CD4-positive, alpha-beta T cell treated with Interferon gamma for 1 hour (primary cell): ENCODE results near the gene OOSP4A.

Experiments
- DNase-seq: peaks from one replicate; pipeline ENCODE4 v3.0.0-alpha.2; 2020

OOSP4A gene

GRCh38 chr11:59963733-59964132, at the start of gene OOSP4A:
Gene OOSP4A (plus strand): TSS chr11:59964033. CDS start chr11:59964033, 0 bp downstream.
- DNase-seq, result no peak

- no peak for DNase-seq
These were observed 45.4 kb upstream of the OOSP4A start for GRCh38 chr11:59918480-59918879.

GRCh38 chr11:59918987-59919589, 44.7 kb upstream of the OOSP4A start:
- DNase-seq, result no peak

GRCh38 chr11:59923813-59924212, 40.0 kb upstream of the OOSP4A start:
- no peak for DNase-seq

GRCh38 chr11:59931688-59932087, 32.1 kb upstream of the OOSP4A start:
- DNase-seq, result no peak

GRCh38 chr11:59938132-59938531, 25.7 kb upstream of the OOSP4A start, which contains the start of gene OOSP1:
Gene OOSP1 (plus strand): TSS chr11:59938432. CDS start chr11:59938455, 23 bp downstream.
- no peak for DNase-seq

- no peak for DNase-seq
These were observed 25.1 kb upstream of the OOSP4A start for GRCh38 chr11:59938718-59939117.

- DNase-seq, result no peak
These were observed 24.4 kb upstream of the OOSP4A start for GRCh38 chr11:59939482-59939881.

- no peak for DNase-seq
These were observed 22.7 kb upstream of the OOSP4A start for GRCh38 chr11:59941091-59941490.

GRCh38 chr11:59943997-59944714, 19.7 kb upstream of the OOSP4A start:
- no peak for DNase-seq

- DNase-seq, result no peak
These were observed 19.1 kb upstream of the OOSP4A start for GRCh38 chr11:59944720-59945119.

GRCh38 chr11:59953463-59954218, 10.2 kb upstream of the OOSP4A start:
- DNase-seq, result no peak

GRCh38 chr11:59954219-59954847, 9.5 kb upstream of the OOSP4A start:
- DNase-seq, result no peak

- no peak for DNase-seq
These were observed 6.7 kb upstream of the OOSP4A start for GRCh38 chr11:59957094-59957493.

GRCh38 chr11:59960502-59961381, 3.1 kb upstream of the OOSP4A start:
- no peak for DNase-seq

- DNase-seq, result no peak
These were observed 1.7 kb upstream of the OOSP4A start for GRCh38 chr11:59962107-59962482.

GRCh38 chr11:59965424-59965823, 1.6 kb downstream of the OOSP4A start:
- DNase-seq, result no peak

GRCh38 chr11:59966201-59966600, 2.4 kb downstream of the OOSP4A start:
- no peak for DNase-seq

- no peak for DNase-seq
These were observed 4.0 kb downstream of the OOSP4A start for GRCh38 chr11:59967677-59968394.

- DNase-seq, result no peak
These were observed 4.6 kb downstream of the OOSP4A start for GRCh38 chr11:59968395-59968783.

- DNase-seq, result no peak
These were observed 9.3 kb downstream of the OOSP4A start for GRCh38 chr11:59973097-59973496.
